OCI-LY7 (cell line): ENCODE measurements around the gene EPHA3. TPM values are rescaled to one million over a fixed set of nuclear protein-coding genes. Genes with fewer than 3 reads are reported as not detected.

Source experiments
- BruUV-seq: library from RNA; stranded (reverse); fragments of 400-500 nt; replicated peaks from 2 replicates; lab custom pipeline; 2021; lab: Mats Ljungman, UMichigan
- CTCF ChIA-PET: fragments of 300-600 bp; sonication (Branson Sonifier 250); formaldehyde crosslinking; loops from one replicate; lab custom pipeline; 2022; ENCODE audit warnings: antibody characterized with exemption; ENCODE audit not compliant: unreplicated experiment; lab: Charles Lee
- POLR2A ChIA-PET: fragments of 300-600 bp; sonication (Branson Sonifier 250); formaldehyde crosslinking; loops from one replicate; lab custom pipeline; 2022; ENCODE audit warnings: antibody characterized with exemption; lab: Charles Lee
- DNase-seq: peaks from one replicate; pipeline ENCODE4 v3.0.0-alpha.2; 2015; ENCODE audit warnings: low spot score
- H2AFZ ChIP-seq: fragments of 200-600 bp; sonication (generic), shearing (Covaris generic); 2 replicates; pipeline ENCODE4 v1.6.1; 2014; ENCODE audit warnings: mild to moderate bottlenecking, antibody characterized with exemption, low read length, moderate library complexity
- H3K27ac ChIP-seq: fragments of 200-600 bp; sonication (generic); 2 replicates; pipeline ENCODE4 v1.5.1; 2014; ENCODE audit warnings: mixed run types, low read depth, mild to moderate bottlenecking, moderate library complexity, low read length, inconsistent platforms; ENCODE audit not compliant: poor library complexity, severe bottlenecking
- H3K36me3 ChIP-seq: fragments of 200-600 bp; sonication (generic); 2 replicates; pipeline ENCODE4 v1.6.1; 2014; ENCODE audit warnings: mild to moderate bottlenecking, antibody characterized with exemption, low read length, moderate library complexity, mixed read lengths; ENCODE audit not compliant: insufficient read depth
- H3K4me1 ChIP-seq: fragments of 200-600 bp; sonication (generic); 2 replicates; pipeline ENCODE4 v1.5.1; 2014; ENCODE audit warnings: mild to moderate bottlenecking, low read length; ENCODE audit not compliant: insufficient read depth, poor library complexity, severe bottlenecking
- H3K4me2 ChIP-seq: fragments of 200-600 bp; sonication (generic); 2 replicates; pipeline ENCODE4 v1.6.1; 2014; ENCODE audit warnings: mild to moderate bottlenecking, low read length
- H3K4me3 ChIP-seq: fragments of 200-600 bp; sonication (generic); 2 replicates; pipeline ENCODE4 v1.5.1; 2014; ENCODE audit warnings: mild to moderate bottlenecking, low read depth, low read length; ENCODE audit not compliant: poor library complexity, severe bottlenecking
- H3K79me2 ChIP-seq: fragments of 200-600 bp; sonication (generic); 2 replicates; pipeline ENCODE4 v1.6.1; 2016; ENCODE audit warnings: low read depth, mild to moderate bottlenecking, low read length, moderate library complexity, mixed read lengths; ENCODE audit not compliant: insufficient read depth
- H3K9me2 ChIP-seq: fragments of 200-600 bp; sonication (generic); 2 replicates; pipeline ENCODE4 v1.6.1; 2016; ENCODE audit warnings: mild to moderate bottlenecking, low read length, mixed read lengths; ENCODE audit not compliant: insufficient read depth
- H3K9me3 ChIP-seq: fragments of 200-600 bp; sonication (generic); 2 replicates; pipeline ENCODE4 v1.6.1; 2014; ENCODE audit warnings: mild to moderate bottlenecking, mixed run types, low read length, mixed read lengths
- H4K20me1 ChIP-seq: fragments of 200-600 bp; sonication (generic); 2 replicates; pipeline ENCODE4 v1.6.1; 2014; ENCODE audit warnings: mild to moderate bottlenecking, antibody characterized with exemption, low read length, moderate library complexity, mixed read lengths; ENCODE audit not compliant: insufficient read depth
- CTCF ChIP-seq: fragments of 200-600 bp; sonication (generic); conservative IDR thresholded peaks from 2 replicates; pipeline ENCODE4 v1.5.1; 2014; ENCODE audit warnings: mild to moderate bottlenecking, antibody characterized with exemption, low read length, moderate library complexity, mixed read lengths
- EZH2phosphoT487 ChIP-seq: fragments of 200-600 bp; sonication (generic); IDR thresholded peaks from 2 replicates; pipeline ENCODE4 v1.6.1; 2018; ENCODE audit warnings: low read depth, borderline replicate concordance, mild to moderate bottlenecking, mixed run types, antibody characterized with exemption, low read length, moderate library complexity, mixed read lengths
- intact Hi-C: fragments of 100-400 bp; cut with micrococcal nuclease; formaldehyde crosslinking; loops from one replicate; pipeline ENCODE4 v1.10.0; 2022; ENCODE audit not compliant: unreplicated experiment
- total RNA-seq, 2 experiments: library from RNA; depleted of rRNA in 1 of 2; stranded (reverse); fragments of >200 nt in 1 of 2; shearing (Covaris generic) in 1 of 2; gene quantifications; 2 replicates each; pipeline ENCODE4 v1.2.3, GENCODE V29; 2014 to 2022

Gene EPHA3
- total RNA-seq, 2 experiments from 2014 or later, result not detected

- no peak for DNase-seq
- Histone ChIP-seq H4K20me1 (no peaks in the 10 kb centered on the region), H3K79me2 (no peaks in the 10 kb centered on the region), H3K27ac (no peak overlapping the region), H3K4me2 (no peak overlapping the region), H3K9me2 (no peaks in the 10 kb centered on the region), H3K36me3 (no peaks in the 10 kb centered on the region), H3K4me3 (no peak overlapping the region), H2AFZ (no peak overlapping the region), H3K9me3 (no peaks in the 10 kb centered on the region), H3K4me1 (no peaks in the 10 kb centered on the region)
- intact Hi-C loops, result no loop called here
- TF ChIP-seq EZH2phosphoT487 (no peak), CTCF (no peak)
- ChIA-PET POLR2A (interaction anchor here (0.5 to 0.7 kb wide), 3 partner anchors 24 to 574 kb away, joined by 3 to 5 read pairs (median 4); no protein-coding TSS in a partner anchor), CTCF (no interaction called here)
- no TSS peak for BruUV-seq
Measured at GRCh38 chr3:89179355-89180001, 72.1 kb downstream of the EPHA3 start.

GRCh38 chr3:89180334-89180733, 72.9 kb downstream of the EPHA3 start:
- TF ChIP-seq CTCF, result no peak
- TF ChIP-seq EZH2phosphoT487, result no peak
- POLR2A ChIA-PET, result no interaction called here
- DNase-seq, result no peak
- CTCF ChIA-PET, result no interaction called here
- H3K4me2 ChIP-seq, result no peak overlapping the region
- intact Hi-C loops, result no loop called here
- H3K9me2 ChIP-seq, result no peaks in the 10 kb centered on the region
- no peak overlapping the region for H3K27ac ChIP-seq
- no peaks in the 10 kb centered on the region for H3K9me3 ChIP-seq
- H3K36me3 ChIP-seq, result no peaks in the 10 kb centered on the region
- no TSS peak for BruUV-seq
- no peaks in the 10 kb centered on the region for H3K79me2 ChIP-seq
- no peak overlapping the region for H2AFZ ChIP-seq
- no peaks in the 10 kb centered on the region for H3K4me1 ChIP-seq
- H4K20me1 ChIP-seq, result no peaks in the 10 kb centered on the region
- H3K4me3 ChIP-seq, result no peak overlapping the region

- Histone ChIP-seq H3K4me2 (no peak overlapping the region), H2AFZ (no peak overlapping the region), H3K9me2 (no peaks in the 10 kb centered on the region), H4K20me1 (no peaks in the 10 kb centered on the region), H3K36me3 (no peaks in the 10 kb centered on the region), H3K27ac (no peak overlapping the region), H3K79me2 (no peaks in the 10 kb centered on the region), H3K4me3 (no peak overlapping the region), H3K9me3 (no peaks in the 10 kb centered on the region), H3K4me1 (no peaks in the 10 kb centered on the region)
- BruUV-seq, result no TSS peak
- TF ChIP-seq EZH2phosphoT487 (no peak), CTCF (no peak)
- no peak for DNase-seq
- POLR2A ChIA-PET, result interaction anchor here (0.7 to 1.0 kb wide), 3 partner anchors 11 to 427 kb away, joined by 3 read pairs; no protein-coding TSS in a partner anchor
- intact Hi-C loops, result no loop called here
- CTCF ChIA-PET, result no interaction called here
Measured at GRCh38 chr3:89182056-89182455, 74.6 kb downstream of the EPHA3 start.
